ENCODE measurements around the gene NCK2.
"Not testable (repeated sequence)": the region's sequence is repeated elsewhere in the genome, so short reads cannot be mapped to it uniquely, and the experiment has no call there.

Gene NCK2

DNA sequence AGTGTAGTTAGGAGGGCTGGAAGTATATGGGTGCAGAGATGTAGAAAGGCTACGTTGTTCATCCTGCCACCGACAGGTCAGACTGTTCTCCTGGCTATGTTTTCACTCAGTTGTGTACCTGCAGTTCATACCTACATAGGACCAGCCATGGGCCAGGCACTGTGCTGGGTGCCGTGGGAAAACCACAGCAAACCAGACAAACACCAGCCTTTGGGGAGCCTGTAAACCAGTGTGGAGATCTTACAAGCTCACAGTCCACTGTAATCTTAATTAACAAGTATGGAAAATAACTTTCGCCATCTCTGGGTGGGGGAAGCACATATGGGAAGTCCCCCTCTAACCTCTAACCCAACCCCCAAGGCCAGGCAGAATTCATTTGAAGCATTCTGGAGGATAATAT is 12.7 kb downstream of the NCK2 start:
- DNase-seq = no peak

DNA sequence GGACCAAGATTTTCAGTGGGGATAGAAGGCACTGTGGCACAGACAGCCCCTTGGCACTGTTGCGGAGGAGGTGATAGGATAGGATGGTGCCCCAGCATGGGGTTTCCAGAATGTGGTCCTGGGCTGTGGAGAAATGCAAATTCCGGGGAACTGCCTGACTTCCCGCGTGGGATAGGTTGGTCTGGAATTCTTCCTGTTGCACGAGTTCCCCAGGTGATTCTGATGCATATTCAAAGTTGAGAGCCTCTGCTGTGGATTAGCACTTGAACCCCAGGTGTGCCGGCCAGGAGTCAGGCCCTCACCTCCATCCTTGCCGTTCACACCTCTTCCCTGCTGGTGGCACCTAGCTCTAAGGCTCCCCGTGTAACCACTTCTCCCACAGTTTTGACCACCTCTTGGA is 15.5 kb downstream of the NCK2 start:
- no peak for DNase-seq

DNA sequence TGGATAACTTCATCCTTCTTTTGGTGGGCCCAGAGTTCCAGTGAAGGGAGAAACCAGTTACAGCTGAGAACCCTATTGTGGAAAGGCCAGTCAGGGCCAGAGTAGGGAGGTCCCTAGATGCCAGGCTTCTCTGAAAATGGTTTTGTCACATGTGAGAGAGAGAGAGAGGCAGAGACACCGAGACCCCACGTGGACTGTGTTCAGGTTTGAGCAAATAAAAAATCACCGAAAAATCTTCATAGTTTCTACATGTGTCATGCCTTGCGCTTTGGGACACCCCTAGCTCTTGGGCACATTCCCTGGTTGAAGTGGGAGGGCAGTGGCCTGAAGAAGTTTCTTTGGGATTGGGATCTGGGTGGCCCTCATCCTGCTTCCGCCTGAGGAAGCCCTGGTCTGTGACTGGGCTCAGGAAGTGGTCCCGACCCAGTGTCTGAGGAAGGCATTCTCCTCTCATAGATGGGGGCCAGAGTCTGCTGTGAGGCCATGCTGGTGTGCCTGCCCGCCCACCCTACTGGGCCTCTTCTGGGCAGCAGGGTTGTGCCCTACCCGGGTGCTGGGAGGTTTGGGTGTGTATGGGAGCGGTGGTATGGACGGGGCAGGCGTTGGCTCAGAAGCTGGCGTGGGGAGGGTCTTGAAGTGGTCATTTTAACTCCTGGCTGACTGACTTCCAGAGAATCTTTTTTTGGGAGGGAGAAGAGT is 16.1 kb downstream of the NCK2 start:
- no peak for DNase-seq

DNA sequence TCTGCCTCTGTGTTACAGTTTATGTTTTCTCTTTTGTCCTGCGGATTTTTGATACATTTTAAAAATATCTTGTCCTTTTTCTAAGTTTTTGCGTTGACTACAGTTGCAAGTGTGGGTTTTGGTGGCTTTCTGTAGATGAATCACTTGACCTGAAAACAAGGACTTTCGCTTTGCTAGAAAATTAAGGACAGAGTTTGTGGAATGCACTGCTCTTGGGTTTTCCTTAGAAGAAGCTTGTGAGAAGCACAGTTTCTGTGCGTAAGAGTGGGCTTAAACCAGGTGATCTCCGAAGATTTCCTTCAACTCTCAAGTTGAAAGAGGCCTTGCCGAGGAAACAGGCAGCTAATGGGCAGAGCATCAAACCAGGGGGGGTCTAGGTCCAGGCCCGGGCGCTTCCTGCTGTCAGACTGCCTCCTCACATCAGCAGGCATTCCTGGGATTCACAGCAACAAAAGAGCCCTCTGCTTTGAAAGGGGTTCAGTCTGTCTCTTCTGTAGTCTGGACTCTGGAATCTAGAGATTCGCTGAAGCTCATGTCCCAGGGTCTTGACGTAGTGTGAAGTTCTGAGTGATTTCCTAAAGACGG is 17.3 kb downstream of the NCK2 start:
- DNase-seq = no peak

DNA sequence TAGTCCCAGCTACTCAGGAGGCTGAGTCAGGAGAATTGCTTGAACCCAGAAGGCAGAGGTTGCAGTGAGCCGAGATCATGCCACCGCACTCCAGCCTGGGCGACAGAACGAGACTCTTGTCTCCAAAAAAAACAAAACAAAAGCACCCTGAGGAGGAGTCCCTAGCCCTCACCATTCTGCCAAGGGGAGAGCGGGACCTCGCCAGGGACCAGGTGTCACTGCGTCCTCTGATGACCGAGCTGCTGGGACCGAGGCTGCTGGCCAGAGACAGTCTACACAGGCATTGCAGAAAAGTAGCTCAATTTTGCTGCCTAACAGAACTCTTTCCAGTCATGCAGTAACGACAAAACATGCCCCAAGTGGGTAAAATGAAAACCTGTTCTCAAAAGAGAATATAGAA is 18.4 kb downstream of the NCK2 start:
- DNase-seq = no peak

- DNase-seq = no peak
Observed at GRCh38 chr2:105764059-105764458, 19.3 kb downstream of the NCK2 start.

GRCh38 chr2:105765415-105766299 is 20.9 kb downstream of the NCK2 start:
- DNase-seq = no peak

DNA sequence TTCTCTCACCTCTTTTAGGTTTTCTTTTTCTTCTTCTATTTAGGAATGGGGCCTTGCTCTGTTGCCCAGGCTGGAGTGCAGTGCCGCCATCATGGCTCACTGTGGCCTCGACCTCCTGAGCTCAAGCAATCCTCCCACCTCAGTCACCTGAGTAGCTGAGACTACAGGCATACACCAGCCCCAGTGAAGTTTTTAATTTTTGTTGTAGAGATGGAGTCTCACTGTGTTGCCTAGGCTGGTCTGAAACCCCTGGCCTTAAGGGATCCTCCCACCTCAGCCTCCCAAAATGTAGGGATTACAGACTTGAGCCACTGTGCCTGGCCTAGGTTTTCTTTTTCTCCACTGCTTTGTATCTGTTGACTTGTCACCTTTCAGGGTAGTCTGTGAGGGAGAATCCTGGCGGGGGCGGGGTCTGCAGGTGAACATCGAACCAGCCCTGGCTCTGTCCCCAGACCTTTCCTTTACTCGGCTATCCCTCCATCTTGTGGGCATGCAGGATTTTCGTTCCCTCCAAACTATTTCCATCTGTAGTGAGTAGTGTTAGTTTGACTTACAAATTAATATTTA is 21.7 kb downstream of the NCK2 start:
- DNase-seq = no peak

DNA sequence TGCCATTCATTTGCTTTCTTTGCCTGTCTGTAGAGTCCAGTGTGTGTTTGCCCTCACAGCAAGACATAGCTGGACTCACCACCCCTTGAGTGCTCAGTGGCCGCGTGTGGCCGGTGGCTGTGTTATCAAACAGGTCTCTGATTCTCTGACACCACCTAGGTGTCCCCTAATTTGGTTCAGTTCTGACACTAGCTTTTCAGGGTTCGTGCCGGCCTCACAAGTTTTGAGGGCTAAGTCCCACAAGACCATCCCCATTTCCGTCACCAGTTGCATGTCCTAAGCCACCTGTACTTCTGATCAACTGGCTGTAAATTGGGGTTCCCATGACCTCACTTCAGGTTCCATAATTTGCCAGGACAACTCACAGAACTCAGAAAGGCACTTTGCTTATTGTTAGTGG is 23.5 kb downstream of the NCK2 start:
- no peak for DNase-seq

DNA sequence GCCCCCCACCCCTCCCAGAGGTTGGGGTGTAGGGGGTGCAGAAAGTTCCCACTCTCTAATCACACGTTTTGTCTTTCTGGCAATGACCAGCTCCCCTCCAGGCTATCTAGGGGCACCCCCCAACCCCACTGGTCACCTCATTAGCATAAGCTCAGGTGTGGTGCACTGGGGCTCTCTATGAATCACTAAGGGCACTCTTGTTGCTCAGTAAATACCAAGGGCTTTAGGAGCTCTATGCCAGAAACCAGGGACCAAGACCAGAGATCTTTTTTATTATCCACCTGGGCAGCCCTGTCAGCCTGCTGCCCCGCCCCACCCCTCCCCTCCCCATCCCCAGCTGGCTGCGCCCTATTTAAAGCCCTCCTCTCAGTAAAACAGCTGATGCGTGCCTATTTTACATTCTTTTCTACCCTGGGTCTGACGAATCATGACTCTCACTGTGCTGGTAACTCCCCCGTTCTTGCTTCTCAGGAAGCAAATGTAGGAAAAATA is 24.3 kb downstream of the NCK2 start:
- DNase-seq = no peak

DNA sequence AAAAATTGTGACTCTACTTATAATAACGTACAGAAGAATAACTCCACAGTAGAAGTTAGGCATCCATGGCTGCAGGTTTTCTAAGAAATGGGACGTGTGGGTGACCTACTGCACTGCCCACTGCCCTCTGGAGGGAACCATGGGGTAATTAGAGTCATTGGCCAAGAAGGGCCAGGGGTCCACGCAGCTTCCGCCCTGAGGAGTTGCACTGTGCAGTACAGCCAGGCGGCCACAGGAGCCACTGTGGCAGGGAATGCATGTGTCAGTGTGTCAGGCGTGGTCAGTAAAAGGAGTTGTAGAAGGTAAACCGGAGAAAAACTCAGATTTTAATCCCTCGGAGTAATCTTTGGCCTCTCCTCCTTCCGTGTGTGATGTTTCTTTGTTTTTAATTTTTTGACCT is 24.8 kb downstream of the NCK2 start:
- DNase-seq = no peak

- DNase-seq = no peak
Observed at GRCh38 chr2:105770149-105770548, 25.4 kb downstream of the NCK2 start.

DNA sequence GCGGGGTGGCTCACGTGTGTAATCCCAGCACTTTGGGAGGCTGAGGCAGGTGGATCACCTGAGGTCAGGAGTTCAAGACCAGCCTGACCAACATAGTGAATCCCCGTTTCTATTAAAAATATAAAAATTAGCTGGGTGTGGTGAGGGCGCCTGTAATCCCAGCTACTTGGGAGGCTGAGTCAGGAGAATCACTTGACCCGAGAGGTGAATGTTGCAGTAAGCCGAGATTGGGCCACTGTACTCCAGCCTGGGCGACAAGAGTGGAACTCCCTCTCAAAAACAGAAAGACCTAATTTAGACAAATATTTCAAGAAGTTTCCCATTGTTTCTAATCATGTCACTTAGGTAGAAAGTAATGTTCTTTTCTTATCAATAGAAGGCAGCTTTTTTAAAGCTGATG is 26.6 kb downstream of the NCK2 start:
- not testable (repeated sequence) for DNase-seq

DNA sequence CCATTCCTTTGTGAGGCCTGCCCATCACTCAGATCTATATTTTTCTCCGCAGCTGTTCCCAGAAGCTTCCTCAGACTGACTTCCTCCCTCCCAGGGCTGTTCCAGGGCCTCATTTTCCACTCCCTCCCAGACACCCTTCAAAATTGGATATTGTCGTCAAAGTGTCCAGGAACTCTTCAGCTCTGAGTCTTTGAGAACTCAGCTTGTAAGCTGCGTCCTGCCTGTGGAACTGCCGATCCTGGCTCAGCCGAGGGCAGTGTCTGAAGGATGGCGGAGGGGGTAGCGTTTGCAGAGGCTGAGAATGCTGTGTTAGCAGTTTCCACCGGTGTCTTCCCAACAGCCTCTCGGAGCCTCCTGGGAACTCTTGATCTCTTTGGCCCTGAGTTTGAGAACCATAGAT is 27.1 kb downstream of the NCK2 start:
- DNase-seq = no peak

GRCh38 chr2:105772362-105772761 is 27.6 kb downstream of the NCK2 start:
- no peak for DNase-seq

GRCh38 chr2:105773568-105773967 is 28.9 kb downstream of the NCK2 start:
- DNase-seq = no peak

- DNase-seq = no peak
Observed at GRCh38 chr2:105774781-105775337, 30.1 kb downstream of the NCK2 start.

DNA sequence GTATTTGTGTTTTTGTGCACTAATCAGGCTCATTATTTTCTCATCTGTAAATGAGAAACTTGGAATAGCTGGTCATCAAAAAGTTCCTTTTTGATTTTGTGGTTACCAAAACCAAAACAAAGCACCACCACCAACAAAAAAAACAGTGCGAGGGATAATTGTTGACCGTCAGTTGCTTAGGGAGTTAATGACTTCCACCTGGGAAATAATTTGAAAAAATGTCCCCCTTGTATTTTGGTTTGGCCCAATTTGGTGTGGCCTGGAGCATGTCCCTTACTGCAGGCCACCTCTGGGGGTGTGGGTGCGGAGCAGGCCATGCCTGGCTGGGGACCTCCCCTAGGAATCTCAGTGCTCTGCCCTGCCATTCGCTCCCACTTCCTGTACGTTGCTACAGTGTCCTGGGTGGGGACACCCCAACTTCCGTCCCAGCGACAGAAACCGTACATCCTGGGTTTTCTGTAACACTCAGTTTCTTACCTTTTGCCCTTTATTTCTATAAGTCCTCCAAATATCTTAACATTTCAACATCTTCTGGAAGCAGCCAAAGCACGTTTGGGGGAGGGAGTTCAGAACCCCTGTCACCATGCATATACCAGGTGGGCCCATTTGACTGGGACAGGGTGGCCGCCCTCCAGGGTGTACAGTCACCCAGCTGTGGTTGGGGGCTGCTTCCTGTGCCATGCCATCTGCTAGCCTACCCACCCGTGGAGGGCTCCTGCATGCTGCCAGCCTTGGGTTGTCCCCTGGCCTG is 31.3 kb downstream of the NCK2 start:
- DNase-seq = peak; percentile 33

DNA sequence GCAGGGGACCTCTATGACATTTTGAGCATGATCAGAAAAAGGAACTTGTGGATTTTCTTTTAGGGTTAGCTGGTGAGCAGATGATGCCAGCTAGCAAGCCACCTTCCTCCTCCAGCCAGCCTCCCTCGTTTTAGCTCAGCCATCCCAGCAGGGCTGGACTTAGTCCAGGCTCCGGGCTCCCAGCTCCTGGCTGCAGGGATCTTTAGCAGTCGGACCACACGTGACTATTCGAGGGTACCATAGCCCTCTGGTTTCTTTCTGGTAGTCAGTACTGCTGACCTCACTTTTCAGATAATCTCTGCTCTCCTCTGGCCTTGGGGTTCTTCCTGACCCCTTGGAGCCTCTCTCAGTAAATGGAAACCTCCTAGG is 31.8 kb downstream of the NCK2 start:
- DNase-seq = no peak

GRCh38 chr2:105777031-105777482 is 32.3 kb downstream of the NCK2 start:
- DNase-seq = no peak

DNA sequence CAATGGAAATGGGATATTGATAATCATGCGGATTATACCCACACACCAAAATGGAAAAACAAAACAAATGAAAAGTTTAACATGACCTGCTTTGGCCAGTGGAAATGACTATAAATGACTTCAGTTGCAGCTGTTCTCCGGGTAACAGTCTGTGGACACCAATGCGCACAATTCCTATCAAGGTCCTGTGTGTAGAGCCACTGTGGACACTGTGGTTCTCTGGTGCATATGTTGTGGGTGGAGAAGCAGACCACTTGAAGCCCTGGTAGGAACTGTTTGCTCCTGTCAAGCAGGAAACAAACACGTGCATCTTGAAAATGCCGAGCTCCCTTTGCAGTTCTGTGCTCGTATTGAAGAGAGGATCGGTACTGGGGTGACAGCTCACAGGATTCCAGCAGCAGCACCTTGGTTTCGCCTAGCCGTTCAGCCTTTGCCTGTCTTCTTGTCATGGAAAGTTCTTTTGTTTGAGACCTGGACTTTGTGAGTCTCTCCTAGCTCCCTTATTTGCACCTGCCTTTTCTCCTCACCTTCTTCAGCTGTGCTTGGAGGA is 32.9 kb downstream of the NCK2 start:
- no peak for DNase-seq

DNA sequence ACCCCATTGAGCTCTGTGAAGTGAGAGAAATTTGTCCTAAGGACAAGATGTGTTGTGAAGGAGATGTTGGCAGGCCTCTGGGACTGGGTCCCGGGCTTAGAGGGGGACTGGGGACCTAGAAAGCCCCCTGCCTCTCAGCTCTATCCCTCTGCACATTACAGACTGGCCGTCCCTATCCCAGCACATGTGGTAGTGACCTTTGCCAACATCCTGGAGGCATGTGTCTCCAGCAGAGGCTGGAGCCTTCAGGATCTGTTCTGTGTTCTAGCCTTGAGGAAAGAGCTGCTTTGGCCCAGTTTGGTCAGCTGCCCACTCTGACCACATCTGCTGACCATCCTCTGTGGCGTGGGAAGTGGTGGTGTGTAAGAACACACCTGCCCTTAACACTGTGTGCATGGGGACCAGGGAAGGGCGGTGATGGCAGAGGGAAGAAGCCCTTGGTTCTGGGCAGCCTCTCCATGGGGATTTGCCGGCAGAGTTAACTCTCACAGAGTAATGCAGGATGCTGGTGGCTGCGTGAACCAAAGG is 33.4 kb downstream of the NCK2 start:
- no peak for DNase-seq
